HCT116 (cell line): ENCODE results near the gene INPP5D. TPM values are rescaled to one million over a fixed set of nuclear protein-coding genes. Genes with fewer than 3 reads are reported as not detected.

Experiments
- ATAC-seq: fragments of 200-7000 bp; cut with Tn5 transposase; 2 replicates; pipeline ENCODE4 v1.9.1; 2020; ENCODE audit warnings: mild to moderate bottlenecking, moderate library complexity
- BruUV-seq: library from RNA; stranded (reverse); fragments of 400-500 nt; replicated peaks from 2 replicates; lab custom pipeline; 2021; lab: Mats Ljungman, UMichigan
- CTCF ChIA-PET: fragments of 300-600 bp; sonication (Branson Sonifier 250); formaldehyde crosslinking; loops from one replicate; lab custom pipeline; 2021; ENCODE audit warnings: antibody characterized with exemption; lab: Charles Lee
- POLR2A ChIA-PET: fragments of 300-600, 350-600 bp; sonication (Branson Sonifier 250); formaldehyde crosslinking; loops from one replicate; lab custom pipeline; 2021; ENCODE audit warnings: antibody characterized with exemption; lab: Charles Lee
- RAD21 ChIA-PET, 2 experiments: fragments of 300-600 bp; sonication (Branson Sonifier 250); formaldehyde crosslinking; loops; one replicate each; lab custom pipeline; 2023; ENCODE audit warnings: low total read pairs in 2 of 2; ENCODE audit not compliant: uncharacterized antibody in 2 of 2, unreplicated experiment in 2 of 2, low non-redundant PET in 1 of 2; lab: Charles Lee
- DNase-seq: peaks from one replicate; pipeline ENCODE4 v3.0.0-alpha.2; 2010; ENCODE audit warnings: low read depth, low spot score
- H2AFZ ChIP-seq: fragments of 200-600 bp; shearing (Covaris generic), sonication (generic); 2 replicates; pipeline ENCODE4 v1.6.1; 2017; ENCODE audit warnings: low read depth, mixed run types, mixed read lengths, antibody characterized with exemption, low read length; ENCODE audit not compliant: poor library complexity, severe bottlenecking
- H3K27ac ChIP-seq: 2 replicates; pipeline ENCODE4 v1.5.1; 2012; ENCODE audit warnings: low read depth, low read length
- H3K27me3 ChIP-seq: fragments of 200-600 bp; sonication (generic); 2 replicates; pipeline ENCODE4 v1.6.1; 2016; ENCODE audit warnings: mixed run types, low read length, mixed read lengths; ENCODE audit not compliant: insufficient read depth
- H3K36me3 ChIP-seq, 2 experiments: fragments of 200-500 bp in 1 of 2; fragments of 200-600 bp in 1 of 2; sonication (Bioruptor generic) in 1 of 2; sonication (generic) in 1 of 2; 2 replicates each; pipeline versions ENCODE4 v1.5.1 to v1.6.1; 2014 to 2016; ENCODE audit warnings: low read length in 2 of 2, inconsistent platforms in 1 of 2, mixed read lengths in 1 of 2, mixed run types in 1 of 2; ENCODE audit not compliant: insufficient read depth in 2 of 2, control insufficient read depth in 1 of 2
- H3K4me1 ChIP-seq, 2 experiments: fragments of 200-600 bp in 1 of 2; sonication (generic) in 1 of 2; 2 replicates each; pipeline versions ENCODE4 v1.5.1 to v1.6.1; 2012 to 2017; ENCODE audit warnings: low read length in 2 of 2, inconsistent platforms in 1 of 2, mild to moderate bottlenecking in 1 of 2, mixed read lengths in 1 of 2, mixed run types in 1 of 2, moderate library complexity in 1 of 2; ENCODE audit not compliant: insufficient read depth in 2 of 2, control insufficient read depth in 1 of 2
- H3K4me2 ChIP-seq: fragments of 200-600 bp; sonication (generic); 2 replicates; pipeline ENCODE4 v1.6.1; 2017; ENCODE audit warnings: mixed run types, low read length, mixed read lengths
- H3K4me3 ChIP-seq, 2 experiments: fragments of 200-600 bp in 1 of 2; sonication (generic) in 1 of 2; replicated peaks in 1 of 2; 2 replicates each; pipeline ENCODE4 v1.5.1; 2011 to 2016; ENCODE audit warnings: low read length in 2 of 2, control low read depth in 1 of 2, low read depth in 1 of 2, mild to moderate bottlenecking in 1 of 2, mixed read lengths in 1 of 2, mixed run types in 1 of 2
- H3K79me2 ChIP-seq: fragments of 200-600 bp; sonication (generic); 2 replicates; pipeline ENCODE4 v1.6.1; 2017; ENCODE audit warnings: mild to moderate bottlenecking, mixed run types, low read length, moderate library complexity, mixed read lengths; ENCODE audit not compliant: insufficient read depth
- H3K9ac ChIP-seq: fragments of 200-600 bp; sonication (generic); 2 replicates; pipeline ENCODE4 v1.6.1; 2016; ENCODE audit warnings: low read length, mixed read lengths
- H3K9me2 ChIP-seq: fragments of 200-600 bp; sonication (generic), shearing (Covaris generic); 2 replicates; pipeline ENCODE4 v1.6.1; 2017; ENCODE audit warnings: mixed run types, mild to moderate bottlenecking, moderate library complexity; ENCODE audit not compliant: insufficient read depth
- H3K9me3 ChIP-seq, 2 experiments: fragments of 200-500 bp in 1 of 2; fragments of 200-600 bp in 1 of 2; sonication (Bioruptor generic) in 1 of 2; sonication (generic) in 1 of 2; 2 replicates each; pipeline ENCODE4 v1.6.1; 2014 to 2017; ENCODE audit warnings: low read length in 2 of 2, mixed read lengths in 2 of 2, inconsistent platforms in 1 of 2, low read depth in 1 of 2, mild to moderate bottlenecking in 1 of 2, mixed run types in 1 of 2, moderate library complexity in 1 of 2; ENCODE audit not compliant: control insufficient read depth in 1 of 2, insufficient read depth in 1 of 2
- H4K20me1 ChIP-seq: fragments of 200-600 bp; sonication (generic), shearing (Covaris generic); 2 replicates; pipeline ENCODE4 v1.6.1; 2017; ENCODE audit warnings: mixed run types, mild to moderate bottlenecking, moderate library complexity; ENCODE audit not compliant: insufficient read depth
- ATF3 ChIP-seq: IDR thresholded peaks from 2 replicates; pipeline ENCODE4 v1.6.1; 2012
- CTCF ChIP-seq, 3 experiments: fragments of 200-600 bp in 1 of 3; sonication (generic) in 1 of 3; IDR thresholded peaks in 2 of 3; conservative IDR thresholded peaks in 1 of 3; 2 replicates each; pipeline ENCODE4 v1.5.1; 2012 to 2017; ENCODE audit warnings: low read depth in 2 of 3, low read length in 2 of 3, antibody characterized with exemption in 1 of 3, borderline replicate concordance in 1 of 3, control low read depth in 1 of 3, mild to moderate bottlenecking in 1 of 3, mixed read lengths in 1 of 3, mixed run types in 1 of 3, moderate library complexity in 1 of 3; ENCODE audit not compliant: insufficient read depth in 1 of 3
- ELF1 ChIP-seq: IDR thresholded peaks from 2 replicates; pipeline ENCODE4 v1.6.1; 2012; ENCODE audit warnings: low read depth, borderline replicate concordance
- POLR2A ChIP-seq: IDR thresholded peaks from 2 replicates; pipeline ENCODE4 v1.7.0; 2011; ENCODE audit warnings: borderline replicate concordance; ENCODE audit not compliant: insufficient read depth, insufficient read length; ENCODE audit errors: extremely low read depth
- POLR2AphosphoS5 ChIP-seq: IDR thresholded peaks from 2 replicates; pipeline ENCODE4 v1.6.1; 2011; ENCODE audit warnings: mild to moderate bottlenecking, low read depth, low read length, moderate library complexity
- RAD21 ChIP-seq: IDR thresholded peaks from 2 replicates; pipeline ENCODE4 v1.6.1; 2012; ENCODE audit warnings: low read depth, mild to moderate bottlenecking
- YY1 ChIP-seq: IDR thresholded peaks from 2 replicates; pipeline ENCODE4 v1.6.1; 2011; ENCODE audit warnings: low read length, low read depth, moderate library complexity, mild to moderate bottlenecking; ENCODE audit not compliant: insufficient replicate concordance; ENCODE audit errors: extremely low read depth
- intact Hi-C: fragments of 100-400 bp; cut with micrococcal nuclease; formaldehyde crosslinking; loops from 2 replicates; pipeline ENCODE4 v1.10.0; 2022
- total RNA-seq: library from RNA; stranded (reverse); gene quantifications from one replicate; pipeline ENCODE4 v1.2.1, GENCODE V29; 2021; ENCODE audit not compliant: unreplicated experiment

The INPP5D gene
- total RNA-seq, 1 experiment from 2014 or later, result 1.8 TPM

GRCh38 chr2:233219848-233220247 lies 159.7 kb downstream of the INPP5D start:
- no peak overlapping the region for H3K9ac ChIP-seq
- ChIA-PET POLR2A (no interaction called here), CTCF (no interaction called here), RAD21 (no interaction called here)
- H3K27ac ChIP-seq, result no peak overlapping the region
- H3K36me3 ChIP-seq, result no peaks in the 10 kb centered on the region
- no peak overlapping the region for H2AFZ ChIP-seq
- H4K20me1 ChIP-seq, result no peaks in the 10 kb centered on the region
- H3K4me1 ChIP-seq, result no peaks in the 10 kb centered on the region
- no TSS peak for BruUV-seq
- no peak overlapping the region for H3K4me2 ChIP-seq
- no peaks in the 10 kb centered on the region for H3K9me3 ChIP-seq
- ATAC-seq (no peak), DNase-seq (no peak)
- H3K9me2 ChIP-seq, result no peaks in the 10 kb centered on the region
- intact Hi-C loops, result no loop called here
- TF ChIP-seq POLR2AphosphoS5 (no peak), ELF1 (no peak), POLR2A (no peak), YY1 (no peak), RAD21 (no peak), ATF3 (no peak), CTCF (IDR thresholded peaks at IDR 0.05 in 2 of 3, conservative IDR thresholded peaks at IDR 0.05 in 1 of 3; ENCODE audit: borderline replicate concordance in 1 of 3, insufficient read depth in 1 of 3, low read depth in 2 of 3, low read length in 2 of 3) (no peak)
- no peaks in the 10 kb centered on the region for H3K27me3 ChIP-seq
- no peaks in the 10 kb centered on the region for H3K79me2 ChIP-seq
- no peak overlapping the region for H3K4me3 ChIP-seq
